Muscle layer of colon (tissue), 2 donors: ENCODE results near the gene WNT7B.
A peak's percentile ranks its signal among the peaks of the same experiment; 100 is the strongest.

Source experiments
- H3K27ac ChIP-seq: one replicate; pipeline ENCODE4 v1.7.0; 2013; ENCODE audit warnings: low read depth, mild to moderate bottlenecking, low read length, moderate library complexity
- H3K27me3 ChIP-seq, 2 donors: one replicate each; pipeline ENCODE4 v1.7.0; 2013; ENCODE audit warnings: low read length in 2 of 2, mild to moderate bottlenecking in 2 of 2; ENCODE audit not compliant: insufficient read depth in 2 of 2, control insufficient read depth in 1 of 2
- H3K36me3 ChIP-seq: one replicate; pipeline ENCODE4 v1.7.0; 2013; ENCODE audit warnings: mild to moderate bottlenecking, low read length; ENCODE audit not compliant: insufficient read depth
- H3K4me1 ChIP-seq: one replicate; pipeline ENCODE4 v1.7.0; 2013; ENCODE audit warnings: mild to moderate bottlenecking, low read length; ENCODE audit not compliant: insufficient read depth
- H3K4me3 ChIP-seq, 2 donors: one replicate each; pipeline ENCODE4 v1.7.0; 2013; ENCODE audit warnings: low read length in 2 of 2, low read depth in 1 of 2, mild to moderate bottlenecking in 1 of 2, moderate library complexity in 1 of 2
- H3K9ac ChIP-seq: one replicate; pipeline ENCODE4 v1.7.0; 2013; ENCODE audit warnings: low read length
- H3K9me3 ChIP-seq: one replicate; pipeline ENCODE4 v1.7.0; 2013; ENCODE audit warnings: mild to moderate bottlenecking, low read length
- donor health status: abdominal sarcoma.
- donor health status: Adenocarcinoma of cecum.

The WNT7B gene

DNA sequence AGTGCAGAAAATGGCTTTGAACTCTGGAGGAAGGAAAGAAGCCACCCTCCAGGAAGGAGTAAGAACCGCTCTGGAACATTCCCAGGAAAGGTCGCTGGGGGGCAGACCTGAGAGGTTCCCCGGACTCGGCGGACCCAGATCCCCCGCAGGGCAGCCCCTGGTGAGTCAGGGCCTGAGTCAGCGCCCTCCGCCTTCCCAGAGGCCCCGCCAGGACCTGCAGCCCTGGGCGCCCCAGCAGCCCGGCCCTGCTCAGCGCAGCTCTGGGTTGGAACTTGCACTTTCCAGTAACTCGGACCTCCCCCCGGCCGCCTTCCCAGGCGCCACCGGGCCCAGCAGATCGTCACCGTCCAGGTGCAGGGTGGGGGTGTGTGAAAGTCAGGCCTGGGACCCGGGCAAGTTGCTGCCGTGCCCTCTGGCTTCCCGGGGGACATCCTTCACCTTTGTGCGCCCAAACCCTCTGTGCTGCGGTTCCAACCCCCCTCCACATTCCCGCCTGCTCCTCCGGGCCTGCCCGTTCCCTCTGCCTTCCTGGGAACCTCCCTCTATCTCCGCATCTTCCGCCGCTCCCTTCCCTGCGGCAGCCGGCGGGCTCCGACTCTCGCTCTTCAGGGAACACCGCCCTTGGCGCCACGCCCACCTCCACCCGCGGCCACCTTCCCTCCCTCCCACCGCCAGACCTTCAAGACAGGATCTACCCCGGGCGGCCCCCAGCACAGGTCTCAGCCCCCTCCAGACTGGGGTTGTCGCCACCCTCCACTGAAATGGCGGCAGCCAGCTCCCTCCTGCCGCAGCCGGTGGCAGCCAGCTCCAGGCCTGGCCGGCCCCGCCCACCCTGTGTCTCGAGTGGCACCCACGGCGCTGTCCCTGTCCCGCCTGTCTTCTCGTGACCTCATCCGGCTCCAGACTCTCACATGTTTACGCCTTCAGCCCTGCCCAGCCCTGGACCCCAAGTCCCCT lies 36.8 kb upstream of the WNT7B start:
- Histone ChIP-seq H3K4me1 (peaks cover 16% of the 10 kb centered on the region), H3K9me3 (peaks cover 7% of the 10 kb centered on the region), H3K4me3 (peak overlapping the region; percentile 46 to 77), H3K27me3 (no peaks in the 10 kb centered on the region), H3K27ac (peak overlapping the region; percentile 97), H3K36me3 (no peaks in the 10 kb centered on the region), H3K9ac (peak overlapping the region; percentile 65)

DNA sequence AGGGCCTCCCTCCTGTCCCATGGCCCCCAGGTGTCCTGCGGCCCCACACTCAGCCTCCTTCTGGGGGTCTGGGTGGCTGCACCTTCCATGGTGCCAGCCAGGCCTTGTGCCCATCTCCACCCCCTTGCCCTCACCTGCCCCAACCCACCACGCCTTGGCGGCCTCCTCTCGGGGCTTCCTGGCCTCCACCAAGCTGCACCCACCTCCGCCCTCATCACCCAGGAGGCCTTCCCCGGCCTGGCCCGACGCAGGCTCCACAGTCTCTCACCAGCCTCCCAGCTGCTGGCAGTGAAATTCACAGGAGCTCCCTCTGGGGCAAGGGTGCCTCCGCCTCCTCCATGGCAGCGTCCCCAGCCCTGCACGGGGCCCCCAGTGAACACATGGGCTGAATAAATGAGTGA lies 35.9 kb upstream of the WNT7B start:
- Histone ChIP-seq H3K9me3 (peaks cover 7% of the 10 kb centered on the region), H3K9ac (peak overlapping the region; percentile 27), H3K4me3 (peak overlapping the region; percentile 18 to 77), H3K36me3 (no peaks in the 10 kb centered on the region), H3K27me3 (no peaks in the 10 kb centered on the region), H3K4me1 (peaks cover 25% of the 10 kb centered on the region), H3K27ac (peak overlapping the region; percentile 97)

DNA sequence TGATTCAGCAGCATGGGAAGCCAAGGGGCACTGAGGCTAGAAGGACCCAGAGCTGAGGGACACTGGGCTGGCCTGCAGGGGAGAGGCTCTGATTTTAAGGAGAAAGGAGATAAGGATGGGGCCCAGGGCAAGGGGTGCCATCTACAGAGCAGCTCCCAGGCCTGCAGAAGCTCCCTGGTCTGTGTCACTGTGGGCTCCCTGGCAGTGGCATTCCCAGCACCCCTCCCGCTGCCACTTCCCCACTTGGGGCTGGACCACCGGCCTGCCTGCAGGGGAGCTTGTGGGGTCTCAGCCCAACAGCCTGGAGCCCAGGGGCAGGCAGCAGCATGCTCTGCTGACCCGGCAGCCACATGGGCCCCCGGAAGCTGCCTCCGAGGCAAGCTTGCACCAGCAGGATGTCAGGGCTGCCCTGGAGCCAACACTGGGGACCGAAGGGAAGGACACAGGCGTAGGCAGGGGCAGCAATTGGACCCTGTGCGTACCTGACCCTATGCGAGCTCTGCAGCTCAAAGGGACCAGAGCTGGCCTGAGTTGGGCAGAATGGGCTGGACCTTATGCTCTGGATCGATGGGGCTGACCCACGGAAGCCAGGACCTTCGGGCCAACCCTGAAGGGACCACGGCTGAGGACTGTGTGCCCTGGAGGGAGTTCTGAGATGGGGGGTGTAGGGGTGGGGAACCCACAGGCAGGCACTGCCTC lies 35.4 kb upstream of the WNT7B start:
- H3K9ac ChIP-seq, result peak overlapping the region; percentile 27
- H3K4me1 ChIP-seq, result peaks cover 30% of the 10 kb centered on the region
- H3K4me3 ChIP-seq, result peak overlapping the region in 1 of 2 donors; percentile 77
- H3K9me3 ChIP-seq, result peaks cover 7% of the 10 kb centered on the region
- H3K27me3 ChIP-seq, result no peaks in the 10 kb centered on the region
- no peaks in the 10 kb centered on the region for H3K36me3 ChIP-seq
- H3K27ac ChIP-seq, result peak overlapping the region; percentile 97

DNA sequence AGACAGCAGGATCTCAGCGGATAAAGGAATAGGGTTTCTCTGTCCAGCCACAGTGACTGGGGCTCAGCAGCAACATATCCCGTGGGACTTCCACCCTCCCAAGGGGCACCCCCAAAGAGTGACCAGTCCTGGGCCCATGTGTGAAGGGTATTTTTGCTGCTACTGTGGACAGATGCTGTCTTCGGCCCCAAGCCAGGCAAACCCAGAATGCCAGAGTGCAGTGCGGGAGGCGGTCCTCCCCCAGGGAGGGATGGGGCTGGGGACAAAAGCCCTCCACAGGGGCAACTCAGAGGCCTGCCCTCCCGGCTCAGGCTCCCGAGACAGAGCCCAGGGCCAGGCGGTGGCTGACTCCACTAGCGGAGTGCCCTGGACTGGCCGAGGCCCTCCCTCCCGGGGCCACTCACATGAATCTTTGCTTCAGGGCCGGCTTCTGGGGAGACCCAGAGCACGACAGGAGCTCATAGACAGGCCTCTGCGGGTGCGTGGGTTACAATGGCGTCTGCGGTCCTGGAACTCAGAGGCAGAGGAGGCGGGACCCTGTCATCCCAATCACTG lies 34.7 kb upstream of the WNT7B start:
- peak overlapping the region; percentile 53 for H3K27ac ChIP-seq
- H3K9me3 ChIP-seq, result peaks cover 7% of the 10 kb centered on the region
- H3K36me3 ChIP-seq, result no peaks in the 10 kb centered on the region
- peaks cover 36% of the 10 kb centered on the region for H3K4me1 ChIP-seq
- H3K9ac ChIP-seq, result no peak overlapping the region
- no peak overlapping the region for H3K4me3 ChIP-seq
- no peaks in the 10 kb centered on the region for H3K27me3 ChIP-seq

DNA sequence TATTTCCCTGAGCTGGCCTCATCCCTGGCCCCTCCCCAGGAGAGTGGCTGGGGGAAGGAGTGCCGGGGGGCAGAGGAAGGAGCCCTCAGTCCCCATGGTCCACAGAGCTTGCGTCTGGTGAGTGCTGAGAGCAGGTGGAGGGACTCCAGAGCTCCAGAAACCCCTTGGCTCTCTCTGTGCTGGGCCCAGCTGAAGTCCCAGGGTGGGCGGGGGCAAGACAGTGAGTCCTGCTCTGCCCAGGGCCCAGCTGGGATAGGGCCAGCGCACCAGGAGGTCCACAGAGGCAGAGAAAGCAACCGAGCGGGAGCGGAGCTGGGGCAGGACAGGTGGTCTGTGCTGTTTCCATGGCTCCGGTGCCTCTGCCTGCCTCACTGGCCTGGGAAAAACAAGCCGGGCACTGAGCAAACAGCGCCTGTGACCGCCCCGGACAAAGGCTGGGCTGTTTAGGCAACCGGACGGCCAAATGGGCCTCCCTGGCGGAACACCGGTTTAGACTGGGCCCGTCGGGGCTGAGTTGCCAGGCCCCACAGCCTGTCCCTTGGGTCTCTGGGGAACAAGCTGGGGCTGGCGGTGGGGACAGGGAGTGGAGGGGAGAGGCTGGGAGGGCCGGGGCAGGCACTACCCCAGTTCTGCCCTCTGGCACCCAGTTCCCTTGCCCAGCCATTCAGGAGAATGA lies 34.1 kb upstream of the WNT7B start:
- no peak overlapping the region for H3K27ac ChIP-seq
- H3K36me3 ChIP-seq, result no peaks in the 10 kb centered on the region
- no peaks in the 10 kb centered on the region for H3K27me3 ChIP-seq
- H3K4me1 ChIP-seq, result peaks cover 42% of the 10 kb centered on the region
- H3K9ac ChIP-seq, result no peak overlapping the region
- no peak overlapping the region for H3K4me3 ChIP-seq
- H3K9me3 ChIP-seq, result peaks cover 7% of the 10 kb centered on the region

DNA sequence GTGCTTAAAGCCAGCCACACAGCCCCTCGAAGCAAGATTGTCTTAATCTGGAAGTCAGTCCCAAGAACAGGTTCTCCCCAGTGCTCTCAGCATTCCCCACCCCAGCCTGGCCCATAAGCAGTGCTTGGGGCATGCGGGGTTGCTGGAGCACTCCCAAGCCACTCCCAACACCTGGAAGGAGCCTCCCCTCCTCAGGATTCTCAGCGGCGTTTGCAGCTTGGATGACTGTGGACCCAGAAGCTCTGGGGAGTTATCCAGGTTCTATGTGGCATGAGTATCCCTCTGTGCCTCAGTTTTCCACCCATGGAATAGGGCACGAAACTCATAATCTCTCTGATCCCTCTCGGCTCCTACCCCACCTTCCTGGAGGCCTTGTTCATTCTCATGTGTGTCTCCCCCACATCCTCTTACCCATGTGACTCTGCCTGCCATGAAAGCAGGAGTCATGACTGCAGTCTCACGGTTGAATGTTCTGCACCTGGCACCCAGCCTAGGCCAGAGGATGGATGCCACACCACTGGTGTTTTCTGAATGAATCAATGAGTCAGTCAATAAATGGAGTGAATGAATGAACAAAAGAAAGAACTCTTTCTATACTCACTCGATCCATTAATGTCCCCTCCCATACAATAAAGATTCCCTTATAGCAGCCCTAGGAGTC lies 33.4 kb upstream of the WNT7B start:
- Histone ChIP-seq H3K4me1 (peaks cover 44% of the 10 kb centered on the region), H3K36me3 (no peaks in the 10 kb centered on the region), H3K27me3 (no peaks in the 10 kb centered on the region), H3K4me3 (no peak overlapping the region), H3K9ac (no peak overlapping the region), H3K9me3 (peaks cover 7% of the 10 kb centered on the region), H3K27ac (no peak overlapping the region)

DNA sequence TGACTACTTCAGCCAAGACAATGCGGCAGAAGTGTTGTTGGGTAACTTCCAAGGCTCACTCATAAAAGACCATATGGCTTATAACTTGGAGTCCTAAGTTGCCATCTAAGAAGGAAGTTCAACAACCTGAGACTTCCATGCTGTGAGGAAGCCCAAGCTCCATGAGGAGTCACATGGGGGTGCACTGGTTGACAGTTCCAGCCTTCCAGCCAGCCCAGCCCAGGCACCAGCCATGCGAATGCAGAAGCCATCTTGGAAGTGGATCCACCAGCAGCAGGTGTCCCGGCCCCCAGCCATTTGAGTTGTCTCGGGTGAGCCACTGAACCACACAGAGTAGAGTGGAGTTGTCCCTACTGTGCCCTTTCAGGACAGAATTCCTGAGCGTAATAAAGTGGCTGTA lies 32.8 kb upstream of the WNT7B start:
- Histone ChIP-seq H3K27ac (no peak overlapping the region), H3K4me1 (peaks cover 44% of the 10 kb centered on the region), H3K9me3 (peaks cover 7% of the 10 kb centered on the region), H3K4me3 (no peak overlapping the region), H3K9ac (no peak overlapping the region), H3K36me3 (no peaks in the 10 kb centered on the region), H3K27me3 (no peaks in the 10 kb centered on the region)

DNA sequence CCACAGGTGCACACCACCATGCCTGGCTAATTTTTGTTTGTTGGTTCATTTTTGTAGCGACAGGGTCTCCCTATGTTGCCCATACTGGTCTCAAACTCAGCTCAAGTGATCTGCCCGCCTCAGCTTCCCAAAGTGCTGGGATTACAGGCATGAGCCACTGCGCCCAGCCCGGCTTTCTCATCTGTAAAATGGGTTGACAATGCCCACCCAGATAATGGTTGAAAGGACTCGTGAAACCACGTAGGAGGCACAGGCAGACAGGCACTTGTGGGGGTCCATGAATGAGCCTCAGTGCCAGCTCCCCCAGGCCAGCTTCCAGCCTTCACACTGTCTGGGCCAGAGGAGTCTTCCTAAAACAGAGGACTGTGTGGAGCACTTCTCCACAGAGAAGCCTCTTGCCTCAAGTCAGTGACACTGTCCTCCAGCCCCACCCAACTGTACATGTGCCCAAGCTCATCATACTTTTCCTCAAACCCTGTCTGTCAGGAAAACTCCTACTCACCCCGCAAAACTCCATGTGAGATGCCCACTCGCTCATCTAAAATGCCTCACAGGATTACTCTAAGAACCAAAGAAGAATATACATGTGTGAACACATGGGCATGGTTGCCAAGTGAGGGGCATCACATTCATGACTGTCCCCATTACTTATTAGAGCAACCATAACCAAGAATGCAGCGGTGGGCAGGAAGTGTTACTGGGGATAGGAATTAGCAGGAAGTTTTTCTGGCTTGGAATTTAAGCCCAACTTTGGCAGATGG lies 32.1 kb upstream of the WNT7B start:
- H3K4me1 ChIP-seq, result peaks cover 44% of the 10 kb centered on the region
- H3K9me3 ChIP-seq, result peaks cover 7% of the 10 kb centered on the region
- no peak overlapping the region for H3K27ac ChIP-seq
- no peak overlapping the region for H3K4me3 ChIP-seq
- H3K27me3 ChIP-seq, result no peaks in the 10 kb centered on the region
- no peak overlapping the region for H3K9ac ChIP-seq
- no peaks in the 10 kb centered on the region for H3K36me3 ChIP-seq

DNA sequence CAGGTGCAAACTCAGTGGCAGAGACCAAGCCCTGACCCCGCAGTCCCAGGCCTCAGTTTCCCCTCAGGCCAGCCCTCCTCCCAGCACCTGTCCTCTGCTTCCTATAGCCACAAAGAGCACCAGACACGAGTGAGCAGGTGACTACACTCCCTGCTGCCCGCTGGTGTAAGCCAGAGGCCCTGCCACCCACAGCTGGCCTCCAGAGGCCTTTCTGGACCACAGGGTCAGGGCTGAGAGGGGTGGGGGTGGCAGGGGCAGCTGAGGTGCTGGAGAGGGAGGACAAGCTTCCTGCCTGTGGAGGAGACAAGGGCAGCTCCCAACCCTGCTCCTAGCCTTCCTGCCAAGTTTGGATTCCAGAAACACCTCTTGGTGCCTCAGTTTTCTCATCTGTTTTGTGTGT lies 31.3 kb upstream of the WNT7B start:
- peak overlapping the region; percentile 92 for H3K27ac ChIP-seq
- H3K4me1 ChIP-seq, result peaks cover 44% of the 10 kb centered on the region
- H3K9me3 ChIP-seq, result peaks cover 7% of the 10 kb centered on the region
- H3K4me3 ChIP-seq, result no peak overlapping the region
- H3K9ac ChIP-seq, result peak overlapping the region; percentile 65
- H3K27me3 ChIP-seq, result no peaks in the 10 kb centered on the region
- H3K36me3 ChIP-seq, result no peaks in the 10 kb centered on the region

DNA sequence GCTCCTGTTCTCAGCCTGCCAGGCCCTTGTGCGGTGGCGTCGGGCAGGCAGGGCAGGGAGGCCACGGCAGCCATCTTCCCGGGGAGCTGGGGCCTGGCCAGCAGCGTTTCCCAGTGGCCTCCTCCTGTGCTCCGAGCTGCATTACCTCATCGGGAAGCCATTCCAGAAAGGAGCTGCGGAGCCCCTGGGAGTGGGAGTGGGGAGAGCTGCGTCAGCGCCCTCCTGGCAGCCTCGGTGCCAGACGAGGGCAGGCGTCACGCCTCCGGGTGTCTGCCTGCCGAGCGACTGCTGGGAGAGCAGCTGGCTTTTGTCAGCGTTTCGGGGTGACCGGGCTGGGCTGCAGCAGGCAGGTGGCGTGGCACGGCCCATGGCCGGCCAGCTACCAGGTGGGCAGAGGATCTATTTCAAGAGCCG lies 30.9 kb upstream of the WNT7B start:
- peak overlapping the region; percentile 92 for H3K27ac ChIP-seq

More for the DNA sequence above, 30.9 kb upstream of the WNT7B start:
- Histone ChIP-seq H3K4me3 (no peak overlapping the region), H3K9ac (peak overlapping the region; percentile 71), H3K36me3 (no peaks in the 10 kb centered on the region), H3K27me3 (no peaks in the 10 kb centered on the region), H3K4me1 (peaks cover 40% of the 10 kb centered on the region), H3K9me3 (peaks cover 7% of the 10 kb centered on the region)
